Amniotic epithelial cell (primary cell): ENCODE results near the gene ARID1B.

ENCODE experiments used
- DNase-seq: peaks from one replicate; pipeline ENCODE4 v3.0.0-alpha.2; 2010; ENCODE audit warnings: low read depth

ARID1B gene

DNA sequence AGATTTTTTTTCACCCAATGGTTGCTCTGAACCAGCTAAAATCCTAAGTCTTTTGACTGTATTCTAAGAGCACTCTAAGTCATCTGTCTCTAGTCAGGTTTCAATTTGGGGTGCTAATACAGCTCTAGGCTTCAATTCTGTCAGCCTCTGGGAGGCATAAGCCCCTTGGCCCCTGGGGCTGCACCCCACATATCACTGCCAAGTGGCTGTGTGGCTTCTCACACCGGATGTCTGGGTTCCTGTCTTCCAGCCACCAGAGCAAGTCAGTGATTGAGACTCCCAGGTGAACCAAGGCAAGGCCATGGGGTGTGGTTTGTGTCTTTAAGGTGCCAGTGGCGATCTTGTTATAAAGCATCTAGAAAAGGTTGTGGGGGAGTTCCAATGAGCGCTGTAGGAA, 409.6 kb downstream of the ARID1B start:
- DNase-seq: no peak

DNA sequence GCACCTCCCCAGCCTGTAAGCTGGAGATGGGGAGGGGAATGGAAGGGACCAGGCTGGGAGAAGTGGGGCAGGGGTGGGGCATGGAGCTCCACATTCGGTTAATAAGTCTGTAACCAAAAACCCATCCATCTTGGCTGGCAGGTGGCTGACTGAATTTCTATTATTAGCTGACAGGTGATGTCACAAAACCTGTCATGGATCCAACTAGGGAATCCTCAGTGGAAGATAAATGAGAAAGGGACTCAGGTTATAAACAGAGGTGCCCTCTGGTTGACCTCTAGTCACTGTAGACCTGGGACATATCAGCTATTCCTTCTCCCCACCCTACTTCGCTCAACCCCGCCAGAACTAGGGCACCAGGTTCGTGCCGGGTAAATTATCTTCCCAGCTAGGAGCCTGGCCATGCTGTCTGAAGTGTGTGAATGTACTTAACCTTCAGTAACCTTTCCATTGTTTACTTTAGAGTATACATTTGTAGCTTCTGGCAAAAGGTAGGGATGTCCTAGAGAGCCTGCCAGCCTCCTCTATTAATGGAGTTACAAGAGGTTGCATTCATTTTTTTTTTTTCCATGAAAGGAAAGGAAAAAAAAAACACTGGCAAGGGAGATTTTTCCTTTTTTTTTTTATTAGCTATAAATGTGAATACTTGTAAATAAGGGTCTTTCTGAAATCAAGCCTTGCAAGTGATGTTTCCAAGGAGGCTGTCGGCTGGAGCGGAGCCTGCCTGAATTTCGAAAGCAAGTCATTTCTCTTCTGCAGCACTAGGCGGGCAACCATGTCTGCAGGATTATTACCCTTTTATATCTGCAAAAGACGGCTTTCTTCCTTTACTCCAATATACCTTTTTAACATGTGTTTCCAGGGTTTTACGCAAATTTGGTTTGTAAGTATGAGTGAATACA, 410.3 kb downstream of the ARID1B start:
- peak; percentile 10 for DNase-seq

DNA sequence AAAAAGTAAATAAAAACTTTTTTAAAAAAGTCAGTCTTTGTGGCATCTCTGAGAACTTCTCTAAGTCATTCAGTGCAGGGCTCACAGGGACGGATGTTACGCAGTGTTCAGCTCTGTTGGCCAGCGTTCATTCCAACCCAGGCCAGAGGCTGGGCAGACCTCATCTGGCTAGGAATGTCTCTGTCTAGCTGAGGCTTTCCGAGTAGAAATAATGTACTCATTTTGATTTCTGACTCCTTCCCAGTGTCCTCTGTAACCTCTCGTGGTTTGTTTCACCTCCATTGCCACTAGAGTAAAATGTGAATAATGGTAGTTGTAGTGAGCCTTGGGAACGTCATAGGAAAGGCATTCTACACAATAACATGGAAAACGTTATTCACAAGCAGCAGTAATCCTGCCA, 411.0 kb downstream of the ARID1B start:
- peak; percentile 69 for DNase-seq

DNA sequence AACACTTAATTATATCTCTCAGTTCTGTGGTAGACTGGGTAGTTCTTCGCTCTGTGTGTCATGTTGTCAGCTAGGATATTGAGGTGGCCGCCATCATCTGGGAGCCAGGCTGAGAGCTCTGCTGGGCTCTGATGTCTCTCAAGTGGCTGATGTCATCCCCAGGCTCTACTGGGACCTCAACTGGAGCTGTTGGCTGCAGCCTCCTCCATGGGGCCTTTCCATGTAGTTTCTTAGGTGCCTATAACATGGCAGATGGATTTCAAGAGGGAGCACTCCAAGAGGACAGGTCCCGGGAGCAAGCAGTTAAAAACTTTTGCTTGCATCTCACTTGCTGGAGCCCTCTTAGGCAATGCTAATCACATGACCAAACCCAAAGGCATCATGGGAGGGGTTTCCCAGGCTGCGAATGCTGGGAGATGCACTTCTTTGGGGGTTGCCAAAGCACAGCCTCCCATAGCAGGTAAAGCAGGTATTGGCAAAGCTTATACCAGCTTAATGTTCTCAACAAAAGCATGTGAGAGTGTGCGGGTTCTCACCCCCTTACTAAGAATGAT, 416.3 kb downstream of the ARID1B start:
- DNase-seq: no peak

DNA sequence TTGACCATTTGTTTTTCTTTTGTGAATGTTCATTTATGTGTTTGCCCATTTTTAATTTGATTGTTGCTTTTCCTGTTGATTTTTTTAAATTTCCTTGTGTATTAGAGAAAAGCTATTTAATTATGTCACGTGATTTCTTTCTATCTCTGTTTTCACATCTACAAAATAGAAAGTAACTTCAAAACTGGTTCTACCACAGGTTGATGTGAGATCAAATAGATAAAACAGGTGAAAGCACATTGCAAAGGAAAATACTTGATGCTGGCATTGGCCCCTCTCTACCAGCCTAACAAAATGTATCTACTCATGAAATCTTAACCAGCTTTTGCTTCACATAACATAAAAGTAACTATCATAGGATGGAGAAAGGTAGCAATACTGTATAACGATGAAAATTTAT, 416.9 kb downstream of the ARID1B start:
- no peak for DNase-seq

DNA sequence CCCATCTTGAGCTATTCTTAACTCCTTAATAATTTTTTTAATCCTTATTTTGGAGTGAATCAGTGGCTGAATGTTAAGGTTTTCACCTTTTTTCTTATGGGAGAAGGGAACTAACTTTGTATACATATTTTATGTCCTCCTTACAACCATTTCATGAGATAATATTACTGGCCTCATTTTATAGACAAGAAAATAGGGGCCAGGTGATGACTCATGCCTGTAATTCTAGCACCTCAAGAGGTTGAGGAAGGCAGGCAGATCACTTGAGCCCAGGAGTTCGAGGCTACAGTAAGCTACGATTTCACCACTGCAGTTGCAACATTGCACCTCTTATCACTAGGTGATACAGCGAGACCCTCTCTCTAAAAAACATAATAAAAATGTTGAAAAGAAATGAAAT, 417.5 kb downstream of the ARID1B start:
- DNase-seq: peak; percentile 47

DNA sequence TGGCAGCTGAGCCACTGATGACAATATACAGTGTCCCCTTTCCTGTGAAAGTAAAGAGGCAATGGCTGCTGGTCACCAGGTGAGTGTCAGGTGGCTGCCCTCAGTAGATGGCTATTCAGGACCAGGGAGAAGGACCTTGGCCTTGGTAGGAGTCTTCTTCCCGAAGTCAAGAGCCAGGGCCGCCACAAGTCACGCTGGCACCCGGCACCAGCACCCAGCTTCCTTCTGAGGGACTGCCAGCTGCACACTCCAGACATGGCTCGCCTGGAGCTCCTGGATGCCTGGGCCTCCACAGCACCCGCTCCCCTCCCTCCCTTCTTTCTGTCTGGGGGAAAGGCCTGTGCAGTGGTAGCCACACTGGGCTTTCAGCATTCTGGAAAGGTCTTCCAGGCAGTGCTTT, 419.2 kb downstream of the ARID1B start:
- DNase-seq: no peak

DNA sequence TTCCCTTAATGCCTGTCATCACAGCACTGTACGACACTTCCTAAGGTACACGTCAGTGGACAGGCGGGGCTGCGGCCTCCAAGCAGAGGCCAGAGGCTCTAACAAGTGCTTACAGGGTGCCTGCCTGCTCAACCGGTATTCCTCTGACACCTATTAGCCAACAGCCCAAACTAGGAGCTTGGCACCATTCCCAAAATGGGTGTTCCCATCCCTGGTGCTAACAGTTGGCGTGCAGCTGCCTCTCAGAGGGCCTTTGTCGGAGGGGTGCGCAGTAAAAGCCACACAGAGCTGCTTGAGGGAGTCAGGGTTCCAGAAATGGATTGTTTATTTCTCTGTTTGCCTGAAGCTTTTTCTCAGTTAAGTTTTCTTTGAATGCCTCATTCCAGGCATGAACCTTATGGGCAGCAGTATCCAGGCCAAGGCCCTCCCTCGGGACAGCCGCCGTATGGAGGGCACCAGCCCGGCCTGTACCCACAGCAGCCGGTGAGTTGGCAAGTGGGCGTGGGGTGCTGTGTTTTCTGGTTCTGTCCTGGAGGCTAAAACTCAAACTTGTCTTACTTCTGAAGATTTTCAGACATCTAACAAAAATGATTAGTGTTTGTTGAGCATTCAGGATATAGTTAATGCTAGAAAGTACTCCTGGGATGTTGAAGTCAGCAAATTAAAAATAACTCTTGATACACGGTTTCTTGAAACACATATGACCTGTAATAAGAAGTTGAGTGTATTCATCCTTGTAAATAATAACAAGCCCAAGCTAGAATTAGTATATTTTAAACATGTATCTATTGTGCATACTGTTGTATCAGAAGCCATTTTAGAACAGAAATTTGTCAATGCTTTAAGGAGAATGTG, 421.5 kb downstream of the ARID1B start:
- DNase-seq: no peak

DNA sequence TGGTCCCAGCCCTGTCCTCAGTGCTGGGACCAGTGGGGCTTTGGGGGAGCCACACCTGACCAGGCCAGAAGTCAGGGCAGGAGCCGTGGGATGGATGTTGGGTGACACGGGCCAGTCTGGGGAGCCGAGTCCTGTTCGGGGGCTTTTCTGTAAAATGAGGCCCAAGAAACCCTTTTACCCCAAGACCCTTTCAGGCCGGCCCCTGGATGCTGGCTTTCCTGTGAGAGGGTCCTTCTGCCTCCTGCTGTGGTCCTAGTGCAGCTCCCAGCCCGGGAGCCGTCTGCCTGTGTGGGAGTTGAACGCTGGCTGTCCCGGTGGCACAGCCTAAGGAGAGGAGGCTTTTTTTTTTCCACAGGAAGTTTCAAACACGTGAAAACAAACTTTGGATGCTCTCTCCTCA, 422.9 kb downstream of the ARID1B start:
- no peak for DNase-seq

DNA sequence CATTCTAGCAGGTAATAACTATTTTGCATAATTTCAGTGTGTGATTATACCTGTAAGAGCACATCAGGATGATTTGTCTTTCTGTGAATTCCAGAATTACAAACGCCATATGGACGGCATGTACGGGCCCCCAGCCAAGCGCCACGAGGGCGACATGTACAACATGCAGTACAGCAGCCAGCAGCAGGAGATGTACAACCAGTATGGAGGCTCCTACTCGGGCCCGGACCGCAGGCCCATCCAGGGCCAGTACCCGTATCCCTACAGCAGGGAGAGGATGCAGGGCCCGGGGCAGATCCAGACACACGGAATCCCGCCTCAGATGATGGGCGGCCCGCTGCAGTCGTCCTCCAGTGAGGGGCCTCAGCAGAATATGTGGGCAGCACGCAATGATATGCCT, 423.4 kb downstream of the ARID1B start:
- DNase-seq: no peak

DNA sequence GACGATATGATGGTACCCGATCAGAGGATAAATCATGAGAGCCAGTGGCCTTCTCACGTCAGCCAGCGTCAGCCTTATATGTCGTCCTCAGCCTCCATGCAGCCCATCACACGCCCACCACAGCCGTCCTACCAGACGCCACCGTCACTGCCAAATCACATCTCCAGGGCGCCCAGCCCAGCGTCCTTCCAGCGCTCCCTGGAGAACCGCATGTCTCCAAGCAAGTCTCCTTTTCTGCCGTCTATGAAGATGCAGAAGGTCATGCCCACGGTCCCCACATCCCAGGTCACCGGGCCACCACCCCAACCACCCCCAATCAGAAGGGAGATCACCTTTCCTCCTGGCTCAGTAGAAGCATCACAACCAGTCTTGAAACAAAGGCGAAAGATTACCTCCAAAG, 423.9 kb downstream of the ARID1B start:
- no peak for DNase-seq

DNA sequence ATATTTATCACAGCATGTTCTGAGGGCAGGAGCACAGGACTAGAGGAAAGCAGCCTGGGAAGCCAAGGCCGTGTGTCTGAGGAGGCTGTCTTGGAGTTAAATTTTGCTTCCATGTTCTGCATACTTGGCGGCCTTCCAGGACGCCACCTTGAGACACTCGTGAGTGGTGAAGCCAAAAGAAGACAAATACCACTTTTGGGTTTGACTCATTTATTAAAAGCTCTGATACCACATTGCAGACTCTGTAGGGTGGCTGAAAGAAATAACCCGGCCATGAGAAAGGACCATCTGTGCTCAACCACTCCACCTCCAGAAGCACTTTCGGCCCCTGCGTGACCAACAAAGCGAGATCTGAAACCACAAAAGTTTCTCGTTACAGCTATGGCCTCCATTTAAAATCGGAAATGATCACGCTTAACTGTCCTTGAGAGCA, 426.1 kb downstream of the ARID1B start:
- DNase-seq: no peak

DNA sequence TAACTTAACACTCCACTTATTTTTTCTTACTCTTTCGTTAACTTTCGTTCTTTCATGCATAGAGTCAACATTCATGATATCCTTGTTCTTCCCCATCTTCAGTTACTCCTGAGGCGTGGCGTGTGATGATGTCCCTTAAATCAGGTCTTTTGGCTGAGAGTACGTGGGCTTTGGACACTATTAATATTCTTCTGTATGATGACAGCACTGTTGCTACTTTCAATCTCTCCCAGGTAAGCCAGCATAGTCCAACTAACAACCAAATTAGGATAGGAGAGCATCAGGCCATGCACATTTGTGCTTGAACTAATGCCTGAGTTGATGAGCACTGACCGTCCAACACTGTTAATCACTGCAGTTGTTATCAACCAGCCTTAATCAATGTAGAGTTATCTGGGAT, 426.6 kb downstream of the ARID1B start:
- DNase-seq: no peak

DNA sequence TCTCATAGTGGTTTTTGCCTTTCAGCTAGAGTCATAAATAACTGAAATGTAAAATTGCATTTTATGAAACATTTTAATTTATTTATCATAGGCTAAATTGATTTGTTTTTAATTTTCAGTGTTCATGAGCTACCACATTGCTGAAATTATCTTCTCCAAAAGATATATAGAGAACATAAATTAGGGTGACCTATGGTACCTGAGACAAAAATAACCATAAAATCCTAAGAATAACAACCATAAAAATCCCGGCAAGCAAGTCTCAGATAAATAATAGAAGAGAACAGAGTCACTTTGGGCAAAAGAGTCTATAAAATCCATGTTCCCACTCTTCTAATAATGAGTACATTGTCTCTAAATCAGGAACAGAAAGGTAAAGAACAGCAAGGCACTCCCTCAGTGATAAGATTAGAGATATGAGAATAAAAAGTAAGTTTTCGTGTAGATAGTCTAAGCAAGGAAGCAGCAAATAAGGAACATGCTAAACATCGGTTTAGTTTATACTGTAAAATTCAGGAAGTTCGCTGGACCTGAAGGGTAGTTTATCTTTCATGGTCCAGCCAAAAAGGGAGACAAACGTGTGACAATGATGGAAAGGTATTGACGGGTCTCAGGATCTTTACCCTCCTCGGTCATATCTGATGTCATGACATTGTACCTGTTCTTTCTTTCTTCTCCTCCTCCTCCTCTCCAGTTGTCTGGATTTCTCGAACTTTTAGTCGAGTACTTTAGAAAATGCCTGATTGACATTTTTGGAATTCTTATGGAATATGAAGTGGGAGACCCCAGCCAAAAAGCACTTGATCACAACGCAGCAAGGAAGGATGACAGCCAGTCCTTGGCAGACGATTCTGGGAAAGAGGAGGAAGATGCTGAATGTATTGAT, 428.5 kb downstream of the ARID1B start:
- DNase-seq: no peak

DNA sequence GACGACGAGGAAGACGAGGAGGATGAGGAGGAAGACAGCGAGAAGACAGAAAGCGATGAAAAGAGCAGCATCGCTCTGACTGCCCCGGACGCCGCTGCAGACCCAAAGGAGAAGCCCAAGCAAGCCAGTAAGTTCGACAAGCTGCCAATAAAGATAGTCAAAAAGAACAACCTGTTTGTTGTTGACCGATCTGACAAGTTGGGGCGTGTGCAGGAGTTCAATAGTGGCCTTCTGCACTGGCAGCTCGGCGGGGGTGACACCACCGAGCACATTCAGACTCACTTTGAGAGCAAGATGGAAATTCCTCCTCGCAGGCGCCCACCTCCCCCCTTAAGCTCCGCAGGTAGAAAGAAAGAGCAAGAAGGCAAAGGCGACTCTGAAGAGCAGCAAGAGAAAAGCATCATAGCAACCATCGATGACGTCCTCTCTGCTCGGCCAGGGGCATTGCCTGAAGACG, 429.2 kb downstream of the ARID1B start:
- no peak for DNase-seq

DNA sequence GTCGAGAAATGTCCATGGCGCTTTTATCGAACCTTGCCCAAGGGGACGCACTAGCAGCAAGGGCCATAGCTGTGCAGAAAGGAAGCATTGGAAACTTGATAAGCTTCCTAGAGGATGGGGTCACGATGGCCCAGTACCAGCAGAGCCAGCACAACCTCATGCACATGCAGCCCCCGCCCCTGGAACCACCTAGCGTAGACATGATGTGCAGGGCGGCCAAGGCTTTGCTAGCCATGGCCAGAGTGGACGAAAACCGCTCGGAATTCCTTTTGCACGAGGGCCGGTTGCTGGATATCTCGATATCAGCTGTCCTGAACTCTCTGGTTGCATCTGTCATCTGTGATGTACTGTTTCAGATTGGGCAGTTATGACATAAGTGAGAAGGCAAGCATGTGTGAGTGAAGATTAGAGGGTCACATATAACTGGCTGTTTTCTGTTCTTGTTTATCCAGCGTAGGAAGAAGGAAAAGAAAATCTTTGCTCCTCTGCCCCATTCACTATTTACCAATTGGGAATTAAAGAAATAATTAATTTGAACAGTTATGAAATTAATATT, 430.4 kb downstream of the ARID1B start:
- DNase-seq: no peak

DNA sequence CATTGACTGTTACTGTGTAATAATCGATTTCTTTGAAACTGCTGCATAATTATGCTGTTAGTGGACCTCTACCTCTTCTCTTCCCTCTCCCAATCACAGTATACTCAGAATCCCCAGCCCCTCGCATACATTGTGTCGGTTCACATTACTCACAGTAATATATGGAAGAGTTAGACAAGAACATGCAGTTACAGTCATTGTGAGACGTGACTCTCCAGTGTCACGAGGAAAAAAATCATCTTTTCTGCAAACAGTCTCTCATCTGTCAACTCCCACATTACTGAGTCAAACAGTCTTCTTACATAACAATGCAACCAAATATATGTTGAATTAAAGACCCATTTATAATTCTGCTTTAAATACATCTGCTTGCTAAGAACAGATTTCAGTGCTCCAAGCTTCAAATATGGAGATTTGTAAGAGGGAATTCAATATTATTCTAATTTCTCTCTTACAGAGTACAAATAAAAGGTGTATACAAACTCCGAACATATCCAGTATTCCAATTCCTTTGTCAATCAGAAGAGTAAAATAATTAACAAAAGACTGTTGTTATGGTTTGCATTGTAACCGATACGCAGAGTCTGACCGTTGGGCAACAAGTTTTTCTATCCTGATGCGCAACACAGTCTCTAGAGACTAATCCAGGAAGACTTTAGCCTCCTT, 432.8 kb downstream of the ARID1B start:
- DNase-seq: no peak

DNA sequence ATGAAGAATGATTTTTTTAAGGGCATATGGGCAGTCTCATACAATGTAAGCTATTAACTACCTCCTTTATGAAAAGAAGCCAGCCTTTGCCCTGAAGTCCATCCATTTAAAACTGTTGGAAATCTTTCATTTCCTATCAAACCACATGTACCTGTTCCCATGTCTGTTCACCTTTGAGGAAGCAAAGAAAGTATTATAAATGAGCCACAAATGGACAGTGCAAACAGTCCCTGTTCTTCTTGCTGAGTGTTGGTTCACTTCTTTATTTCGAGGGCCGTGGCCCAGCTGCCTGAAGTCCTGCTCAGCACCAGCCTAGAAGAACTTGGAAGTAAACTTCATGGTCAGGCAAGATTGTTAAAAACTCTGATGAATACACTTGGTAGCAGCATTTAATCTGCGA, 433.8 kb downstream of the ARID1B start:
- no peak for DNase-seq

DNA sequence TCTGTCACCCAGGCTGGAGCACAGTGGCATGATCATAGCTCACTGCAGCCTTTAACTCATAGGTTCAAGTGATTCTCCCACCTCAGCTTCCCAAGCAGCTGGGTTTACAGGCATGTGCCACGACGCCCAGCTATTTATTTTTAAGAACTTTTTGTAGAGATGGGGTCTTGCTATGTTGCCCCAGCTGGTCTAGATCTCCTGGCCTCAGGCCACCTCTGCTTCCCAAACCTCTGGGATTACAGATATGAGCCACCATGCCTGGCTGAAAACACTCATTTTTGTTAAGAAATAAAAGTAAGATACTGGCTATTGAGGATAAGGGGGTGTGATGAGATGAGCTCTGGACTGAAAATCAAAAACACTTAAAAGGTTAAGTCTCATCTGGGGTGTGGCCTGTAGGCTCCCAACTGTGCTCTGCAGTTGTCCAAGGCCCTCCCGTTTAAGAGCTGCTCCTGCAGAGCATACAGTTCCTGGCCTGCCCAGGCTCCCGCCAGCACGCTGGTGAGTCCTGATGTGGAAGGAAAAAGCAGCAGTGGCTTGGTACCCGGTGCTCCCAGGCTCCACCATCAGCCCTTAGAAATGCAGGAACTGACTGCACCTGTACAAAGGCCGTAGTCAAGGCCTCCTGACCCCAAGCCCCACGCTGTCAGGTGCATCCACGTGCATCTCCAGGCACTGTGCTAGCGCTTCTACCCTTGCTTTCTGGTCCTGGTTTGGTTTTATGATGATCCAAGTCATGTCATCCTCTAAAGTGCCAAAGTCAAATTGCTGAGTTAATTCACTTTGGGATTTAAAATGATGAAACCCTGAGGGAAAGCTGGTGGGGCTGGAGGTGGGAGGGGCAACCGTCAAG, 434.7 kb downstream of the ARID1B start:
- no peak for DNase-seq

DNA sequence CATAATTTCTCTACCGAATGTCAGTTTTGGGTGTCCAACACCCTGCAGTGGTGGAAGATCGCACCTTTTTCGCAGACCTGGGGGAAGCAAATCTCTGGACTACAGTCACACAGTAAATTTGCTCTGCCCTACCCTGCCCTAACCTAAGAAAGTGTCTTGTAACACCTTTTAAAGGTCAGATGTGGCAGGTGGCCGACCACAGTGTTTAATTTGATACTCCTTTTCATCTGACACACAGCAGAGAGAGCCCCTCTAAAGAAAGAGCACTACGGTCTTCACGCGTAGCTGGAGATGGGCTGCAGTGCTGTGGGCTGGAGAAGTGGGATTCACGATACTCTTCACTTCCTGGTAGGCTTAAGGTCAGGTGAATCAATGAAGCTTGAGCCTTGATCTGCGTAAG, 436.2 kb downstream of the ARID1B start:
- DNase-seq: no peak
